ENCODE measurements around the gene BUB1B.

BUB1B gene

DNA sequence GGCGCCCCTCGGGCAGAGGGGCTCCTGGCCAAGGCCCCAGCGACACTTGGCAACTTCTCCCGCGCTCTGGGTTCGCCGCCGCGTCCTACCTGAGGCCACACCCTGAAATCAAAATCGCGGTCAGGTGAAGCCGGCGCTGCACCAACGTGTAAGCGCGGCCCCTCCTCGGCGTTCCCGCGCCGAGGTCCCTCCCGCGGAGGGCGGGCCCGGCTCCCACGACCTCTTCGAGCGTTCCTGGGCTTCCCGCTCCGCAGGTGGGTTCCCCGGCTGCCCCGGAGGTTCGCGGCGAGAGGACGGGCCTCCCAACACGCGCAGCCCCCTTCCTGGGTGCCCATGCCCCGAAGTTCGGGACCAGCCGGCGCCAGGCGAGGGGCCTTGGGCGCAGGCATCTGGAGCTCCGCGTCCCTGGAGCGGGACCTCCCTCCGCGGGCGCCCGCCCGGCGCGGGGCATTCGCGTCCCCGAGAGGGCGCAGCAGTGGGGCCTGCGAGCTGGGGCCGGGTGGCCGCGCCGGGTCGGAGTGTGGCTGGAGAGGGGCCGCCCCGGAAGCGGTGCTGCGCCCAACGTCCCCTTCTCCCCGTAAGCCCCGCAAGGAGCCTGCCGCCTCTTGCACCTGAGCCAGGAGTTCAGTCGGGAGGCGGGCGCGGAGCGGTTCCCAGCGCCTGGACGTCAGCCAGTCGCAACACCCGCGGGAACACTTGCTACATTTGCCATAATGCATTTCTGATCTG, 91.7 kb downstream of the BUB1B start:
- no peak overlapping the region for H3K27ac ChIP-seq (ENCODE audit: insufficient read depth, low read length, poor library complexity, severe bottlenecking)
- H3K9me3 ChIP-seq (ENCODE audit: control insufficient read depth, low read length), result no peaks in the 10 kb centered on the region
- peak overlapping the region; percentile 54 for H3K4me3 ChIP-seq (ENCODE audit: insufficient read depth, low read depth, low read length, poor library complexity, severe bottlenecking)
- H3K4me1 ChIP-seq (ENCODE audit: control insufficient read depth, insufficient read depth, low read length, poor library complexity, severe bottlenecking), result peaks cover 7% of the 10 kb centered on the region
- no peak for DNase-seq
- peaks cover 16% of the 10 kb centered on the region for H3K27me3 ChIP-seq (replicated peaks; ENCODE audit: control insufficient read depth, insufficient read depth, low read length, poor library complexity, severe bottlenecking)
- H3K36me3 ChIP-seq (ENCODE audit: control insufficient read depth, insufficient read depth, low read length), result no peaks in the 10 kb centered on the region

DNA sequence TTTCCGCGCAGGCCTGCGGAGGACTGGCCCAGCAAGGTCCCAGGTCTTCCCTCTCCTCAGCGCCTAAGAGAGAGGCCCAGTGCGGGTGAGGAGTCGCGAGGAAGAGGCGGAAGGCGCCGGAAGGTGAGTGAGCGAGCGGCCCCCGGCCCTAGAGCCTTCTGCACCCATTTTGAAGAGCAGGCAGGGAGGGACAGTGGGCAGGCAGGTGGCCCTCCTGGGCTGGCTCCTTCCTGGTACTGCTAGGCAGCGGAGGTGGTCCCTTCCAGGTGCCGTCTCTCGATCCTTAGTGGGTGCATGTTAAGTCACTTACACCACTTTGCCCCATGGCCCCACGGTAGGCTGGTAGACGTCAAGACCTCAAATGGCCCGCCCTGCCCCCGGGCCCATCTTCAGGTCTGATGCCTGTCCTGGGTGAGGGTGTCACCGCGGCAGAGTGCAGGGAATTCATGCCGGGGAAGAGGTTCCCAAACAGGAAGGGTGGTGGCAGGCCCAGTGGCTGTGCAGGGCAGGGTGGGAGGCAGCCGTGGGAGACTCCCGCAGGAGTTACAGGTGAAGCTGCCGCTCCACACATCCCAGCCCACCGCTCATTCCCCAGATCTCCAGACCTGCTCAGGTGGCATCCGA, 92.4 kb downstream of the BUB1B start:
- Histone ChIP-seq H3K36me3 (ENCODE audit: control insufficient read depth, insufficient read depth, low read length) (no peaks in the 10 kb centered on the region), H3K27ac (ENCODE audit: insufficient read depth, low read length, poor library complexity, severe bottlenecking) (no peak overlapping the region), H3K27me3 (replicated peaks; ENCODE audit: control insufficient read depth, insufficient read depth, low read length, poor library complexity, severe bottlenecking) (peaks cover 16% of the 10 kb centered on the region), H3K4me1 (ENCODE audit: control insufficient read depth, insufficient read depth, low read length, poor library complexity, severe bottlenecking) (peaks cover 7% of the 10 kb centered on the region), H3K4me3 (ENCODE audit: insufficient read depth, low read depth, low read length, poor library complexity, severe bottlenecking) (peak overlapping the region; percentile 54), H3K9me3 (ENCODE audit: control insufficient read depth, low read length) (no peaks in the 10 kb centered on the region)
- no peak for DNase-seq

DNA sequence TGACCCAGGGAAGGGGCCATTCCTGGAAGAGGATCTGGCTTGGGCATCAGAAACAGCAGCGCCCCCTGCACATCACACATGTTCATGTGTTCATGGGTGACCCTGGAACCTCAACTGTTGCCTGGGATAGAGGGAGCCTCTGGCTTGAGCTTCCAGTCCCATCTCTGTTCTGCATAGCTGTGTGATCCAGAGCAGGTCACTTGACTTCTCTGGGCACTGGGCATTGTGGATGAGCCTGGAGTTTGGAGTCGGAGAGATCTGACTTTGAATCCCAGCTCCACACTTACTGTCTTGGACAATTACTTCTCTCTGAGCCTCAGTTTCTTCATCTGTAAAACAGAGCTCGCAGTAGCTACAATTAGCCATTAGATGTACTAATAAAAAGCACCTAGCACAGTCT, 93.6 kb downstream of the BUB1B start:
- no peaks in the 10 kb centered on the region for H3K9me3 ChIP-seq (ENCODE audit: control insufficient read depth, low read length)
- DNase-seq, result no peak
- H3K36me3 ChIP-seq (ENCODE audit: control insufficient read depth, insufficient read depth, low read length), result no peaks in the 10 kb centered on the region
- H3K27ac ChIP-seq (ENCODE audit: insufficient read depth, low read length, poor library complexity, severe bottlenecking), result no peak overlapping the region
- H3K4me1 ChIP-seq (ENCODE audit: control insufficient read depth, insufficient read depth, low read length, poor library complexity, severe bottlenecking), result peaks cover 7% of the 10 kb centered on the region
- no peak overlapping the region for H3K4me3 ChIP-seq (ENCODE audit: insufficient read depth, low read depth, low read length, poor library complexity, severe bottlenecking)
- peaks cover 16% of the 10 kb centered on the region for H3K27me3 ChIP-seq (replicated peaks; ENCODE audit: control insufficient read depth, insufficient read depth, low read length, poor library complexity, severe bottlenecking)

DNA sequence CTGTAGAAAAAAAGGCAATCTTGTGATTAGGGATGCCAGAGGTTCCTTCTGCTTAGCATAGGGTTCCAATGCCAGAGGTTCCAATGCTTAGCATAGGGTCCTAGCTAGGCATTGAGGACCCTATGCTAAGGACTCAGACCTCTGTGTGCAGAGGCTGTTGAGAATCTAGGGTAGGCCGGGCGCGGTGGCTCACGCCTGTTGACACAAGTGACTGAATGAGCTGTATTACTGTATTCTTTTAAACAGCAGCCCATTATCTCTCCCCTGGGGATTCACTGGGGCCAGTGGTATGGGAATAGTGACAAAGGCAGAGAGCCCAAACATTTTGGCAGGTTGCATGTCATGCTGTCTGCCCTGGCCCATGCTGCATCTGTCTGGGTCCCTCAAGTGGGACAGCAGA, 94.2 kb downstream of the BUB1B start:
- DNase-seq, result no peak
- Histone ChIP-seq H3K4me3 (ENCODE audit: insufficient read depth, low read depth, low read length, poor library complexity, severe bottlenecking) (no peak overlapping the region), H3K27me3 (replicated peaks; ENCODE audit: control insufficient read depth, insufficient read depth, low read length, poor library complexity, severe bottlenecking) (peaks cover 16% of the 10 kb centered on the region)

DNA sequence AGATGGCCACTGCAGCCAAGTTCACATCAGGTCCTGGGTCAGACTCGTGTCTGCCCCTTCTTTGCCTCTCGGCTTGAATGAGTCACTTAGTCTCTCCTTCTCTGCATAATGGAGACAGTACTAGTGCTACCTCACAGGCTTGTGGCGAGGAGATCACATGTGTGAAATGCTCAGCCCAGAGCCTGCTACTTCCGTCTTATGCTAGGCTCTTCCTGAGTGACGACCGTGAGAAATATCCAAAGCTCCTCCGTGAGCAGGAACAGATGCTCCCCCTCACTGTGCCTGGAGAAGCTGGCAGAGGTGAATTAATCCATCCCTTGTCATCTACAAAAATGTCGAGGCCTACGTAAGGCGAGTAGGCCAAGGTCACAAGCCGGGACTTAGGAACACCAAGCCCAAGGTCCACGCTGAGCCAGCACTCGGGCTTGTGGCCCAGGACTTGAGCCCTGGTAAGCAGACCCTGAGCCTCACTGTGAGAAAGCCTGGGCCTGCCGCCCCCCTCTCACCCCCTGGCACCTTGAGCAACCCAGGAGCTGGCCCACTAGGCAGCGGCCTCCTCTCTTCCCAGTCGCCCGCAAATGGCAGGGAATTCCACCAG, 95.9 kb downstream of the BUB1B start:
- H3K36me3 ChIP-seq (ENCODE audit: control insufficient read depth, insufficient read depth, low read length), result no peaks in the 10 kb centered on the region
- DNase-seq, result no peak
- no peaks in the 10 kb centered on the region for H3K9me3 ChIP-seq (ENCODE audit: control insufficient read depth, low read length)
- peaks cover 16% of the 10 kb centered on the region for H3K27me3 ChIP-seq (replicated peaks; ENCODE audit: control insufficient read depth, insufficient read depth, low read length, poor library complexity, severe bottlenecking)
- H3K4me1 ChIP-seq (ENCODE audit: control insufficient read depth, insufficient read depth, low read length, poor library complexity, severe bottlenecking), result peaks cover 7% of the 10 kb centered on the region
- H3K4me3 ChIP-seq (ENCODE audit: insufficient read depth, low read depth, low read length, poor library complexity, severe bottlenecking), result no peak overlapping the region
- no peak overlapping the region for H3K27ac ChIP-seq (ENCODE audit: insufficient read depth, low read length, poor library complexity, severe bottlenecking)

More for the DNA sequence above, 94.2 kb downstream of the BUB1B start:
- H3K4me1 ChIP-seq (ENCODE audit: control insufficient read depth, insufficient read depth, low read length, poor library complexity, severe bottlenecking), result peaks cover 7% of the 10 kb centered on the region
- H3K27ac ChIP-seq (ENCODE audit: insufficient read depth, low read length, poor library complexity, severe bottlenecking), result no peak overlapping the region
- no peaks in the 10 kb centered on the region for H3K9me3 ChIP-seq (ENCODE audit: control insufficient read depth, low read length)
- H3K36me3 ChIP-seq (ENCODE audit: control insufficient read depth, insufficient read depth, low read length), result no peaks in the 10 kb centered on the region

DNA sequence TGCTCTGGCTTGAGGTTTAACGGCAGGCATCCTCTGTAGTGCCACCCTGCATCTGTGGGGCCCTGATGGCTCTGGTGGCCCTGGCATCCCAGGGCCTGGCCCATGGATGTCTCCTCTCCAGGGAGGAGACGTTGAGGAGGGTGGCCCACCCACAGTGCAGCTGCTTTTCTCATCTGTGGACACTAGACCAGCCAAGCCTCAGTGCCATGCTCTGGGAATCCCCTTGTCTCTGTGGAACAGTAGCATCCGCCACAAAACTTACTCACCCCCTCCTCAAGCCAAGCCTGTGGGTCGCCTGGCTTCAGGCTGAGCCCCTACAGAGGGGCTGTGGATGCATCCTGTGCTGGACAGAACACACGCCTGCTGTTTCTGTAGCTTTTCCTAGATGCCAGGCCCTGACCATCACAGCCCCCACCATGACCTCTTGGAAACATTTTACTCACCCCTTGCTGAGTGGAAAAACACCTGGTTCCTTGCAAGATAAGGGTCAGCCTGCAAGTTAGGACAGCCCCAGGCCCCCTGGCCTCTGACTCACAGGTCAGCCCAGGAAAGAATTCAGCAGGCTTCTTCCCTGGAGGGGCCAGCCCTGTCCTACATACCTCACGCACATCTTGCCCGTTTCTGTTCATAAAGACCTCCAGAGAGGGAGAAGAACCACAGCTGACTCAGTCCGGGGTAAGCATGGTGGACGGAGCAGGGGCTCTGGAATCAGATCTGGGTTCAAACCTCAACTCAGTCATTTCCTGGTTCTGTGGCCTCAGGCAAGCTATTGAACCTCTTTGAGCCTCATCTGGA, 97.0 kb downstream of the BUB1B start:
- DNase-seq, result no peak
- H3K36me3 ChIP-seq (ENCODE audit: control insufficient read depth, insufficient read depth, low read length), result no peaks in the 10 kb centered on the region
- no peak overlapping the region for H3K27ac ChIP-seq (ENCODE audit: insufficient read depth, low read length, poor library complexity, severe bottlenecking)
- no peaks in the 10 kb centered on the region for H3K4me1 ChIP-seq (ENCODE audit: control insufficient read depth, insufficient read depth, low read length, poor library complexity, severe bottlenecking)
- no peak overlapping the region for H3K4me3 ChIP-seq (ENCODE audit: insufficient read depth, low read depth, low read length, poor library complexity, severe bottlenecking)
- H3K9me3 ChIP-seq (ENCODE audit: control insufficient read depth, low read length), result no peaks in the 10 kb centered on the region
- peaks cover 8% of the 10 kb centered on the region for H3K27me3 ChIP-seq (replicated peaks; ENCODE audit: control insufficient read depth, insufficient read depth, low read length, poor library complexity, severe bottlenecking)

DNA sequence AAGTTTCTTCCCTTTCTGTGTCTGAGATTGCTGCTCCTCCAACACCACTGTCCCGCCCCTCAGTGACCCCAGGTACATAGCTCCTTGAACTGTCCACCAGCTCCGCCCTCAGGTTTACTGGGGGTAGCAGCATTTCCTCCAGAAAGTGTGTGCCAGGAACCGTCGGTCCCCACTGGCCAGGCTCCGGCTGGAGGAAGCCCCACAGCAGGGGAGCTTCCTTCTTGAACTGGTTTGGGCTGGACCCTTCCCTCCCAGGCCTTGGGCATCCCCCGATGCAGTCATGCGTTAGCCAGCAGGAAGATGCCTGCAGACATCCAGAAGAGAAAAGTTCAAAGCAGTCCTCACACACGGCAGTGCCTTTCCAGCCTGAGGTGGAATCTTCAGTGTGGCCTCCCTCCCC, 97.7 kb downstream of the BUB1B start:
- Histone ChIP-seq H3K4me3 (ENCODE audit: insufficient read depth, low read depth, low read length, poor library complexity, severe bottlenecking) (no peak overlapping the region), H3K36me3 (ENCODE audit: control insufficient read depth, insufficient read depth, low read length) (no peaks in the 10 kb centered on the region)

DNA sequence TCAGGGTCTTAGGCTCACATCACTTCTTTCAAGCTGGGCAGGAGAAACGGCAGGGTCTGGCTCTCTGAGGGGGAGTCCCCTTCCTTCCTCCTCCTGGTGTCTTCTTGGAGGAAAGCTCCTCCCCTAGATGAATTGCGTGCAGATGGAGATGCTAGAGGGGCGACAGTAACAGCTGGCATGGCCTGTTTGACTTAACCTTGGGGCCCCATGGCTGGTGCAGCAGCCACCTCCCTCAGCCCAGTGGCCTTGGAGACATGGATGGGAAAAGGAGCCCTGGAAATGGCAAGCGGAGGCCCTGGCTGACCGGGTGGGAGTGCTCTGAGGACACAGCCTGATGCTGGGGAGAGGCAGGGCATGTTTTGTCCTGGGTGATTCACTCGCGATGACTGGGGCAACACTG, 98.2 kb downstream of the BUB1B start:
- Histone ChIP-seq H3K27ac (ENCODE audit: insufficient read depth, low read length, poor library complexity, severe bottlenecking) (no peak overlapping the region), H3K9me3 (ENCODE audit: control insufficient read depth, low read length) (no peaks in the 10 kb centered on the region), H3K4me1 (ENCODE audit: control insufficient read depth, insufficient read depth, low read length, poor library complexity, severe bottlenecking) (no peaks in the 10 kb centered on the region), H3K27me3 (replicated peaks; ENCODE audit: control insufficient read depth, insufficient read depth, low read length, poor library complexity, severe bottlenecking) (peaks cover 3% of the 10 kb centered on the region), H3K36me3 (ENCODE audit: control insufficient read depth, insufficient read depth, low read length) (no peaks in the 10 kb centered on the region), H3K4me3 (ENCODE audit: insufficient read depth, low read depth, low read length, poor library complexity, severe bottlenecking) (no peak overlapping the region)
- no peak for DNase-seq

More for the DNA sequence above, 97.7 kb downstream of the BUB1B start:
- Histone ChIP-seq H3K27me3 (replicated peaks; ENCODE audit: control insufficient read depth, insufficient read depth, low read length, poor library complexity, severe bottlenecking) (peaks cover 3% of the 10 kb centered on the region), H3K4me1 (ENCODE audit: control insufficient read depth, insufficient read depth, low read length, poor library complexity, severe bottlenecking) (no peaks in the 10 kb centered on the region), H3K9me3 (ENCODE audit: control insufficient read depth, low read length) (no peaks in the 10 kb centered on the region), H3K27ac (ENCODE audit: insufficient read depth, low read length, poor library complexity, severe bottlenecking) (no peak overlapping the region)
- no peak for DNase-seq

DNA sequence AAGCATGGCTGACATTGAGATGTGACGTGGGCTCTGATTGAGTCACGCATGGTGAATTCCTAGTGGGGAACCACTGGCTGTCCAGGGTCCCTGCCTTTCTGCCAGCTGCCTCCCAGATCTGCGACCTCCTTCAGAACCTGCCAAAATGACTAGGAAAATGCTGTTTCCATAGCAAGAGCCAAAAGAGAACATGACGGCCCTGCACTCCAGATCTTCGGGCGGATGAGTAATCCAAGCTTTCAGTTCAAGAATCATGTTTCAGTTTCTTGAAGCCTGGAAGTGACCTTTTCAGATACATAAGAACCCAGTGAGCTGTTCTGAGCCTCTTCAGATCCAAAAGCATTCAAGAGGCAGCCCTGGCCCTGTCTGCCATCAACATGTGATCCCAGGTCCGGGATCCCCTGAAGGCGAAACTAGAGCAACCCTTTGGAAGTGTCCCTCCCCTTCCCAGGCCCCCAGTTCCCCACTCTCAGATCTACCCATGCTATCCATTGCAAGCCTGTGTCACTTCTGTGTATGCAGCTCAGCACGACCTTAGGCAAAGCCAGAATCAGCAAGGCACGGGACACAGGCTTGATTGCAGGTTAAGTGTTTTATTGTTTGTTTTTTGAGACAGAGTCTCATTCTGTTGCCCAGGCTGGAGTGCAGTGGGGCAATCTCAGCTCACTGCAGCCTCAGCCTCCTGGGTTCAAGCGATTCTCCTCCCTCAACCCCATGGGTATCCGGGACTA, 102.3 kb downstream of the BUB1B start:
- Histone ChIP-seq H3K4me3 (ENCODE audit: insufficient read depth, low read depth, low read length, poor library complexity, severe bottlenecking) (no peak overlapping the region), H3K9me3 (ENCODE audit: control insufficient read depth, low read length) (no peaks in the 10 kb centered on the region), H3K27ac (ENCODE audit: insufficient read depth, low read length, poor library complexity, severe bottlenecking) (no peak overlapping the region), H3K27me3 (replicated peaks; ENCODE audit: control insufficient read depth, insufficient read depth, low read length, poor library complexity, severe bottlenecking) (no peaks in the 10 kb centered on the region), H3K4me1 (ENCODE audit: control insufficient read depth, insufficient read depth, low read length, poor library complexity, severe bottlenecking) (no peaks in the 10 kb centered on the region), H3K36me3 (ENCODE audit: control insufficient read depth, insufficient read depth, low read length) (no peaks in the 10 kb centered on the region)
- DNase-seq, result no peak

All from effector memory CD4-positive, alpha-beta T cell (primary cell).